Measurements from ENCODE around the gene TENM3. TPM values are rescaled to one million over a fixed set of nuclear protein-coding genes. Genes with fewer than 3 reads are reported as not detected.

Gene TENM3
- total and polyA plus RNA-seq, 12 donors: 0.20 to 6.6 (median 3.5) TPM

- Histone ChIP-seq H3K27ac (no peak overlapping the region), H3K4me3 (no peak overlapping the region), H3K4me1 (peaks cover 0 to 16% (median 5%) of the 10 kb centered on the region in 9 donors), H3K27me3 (peaks cover 0 to 10% (median 0%) of the 10 kb centered on the region in 7 donors), H3K36me3 (no peaks in the 10 kb centered on the region), H3K9me3 (peaks cover 0 to 8% (median 0%) of the 10 kb centered on the region in 11 donors)
- no peak for DNase-seq
- WGBS, 2 donors: 64 to 68% methylated on average over 13 of the region's 13 CpGs
- intact Hi-C loops (cut with DNase I): loop anchor here (1.0 to 10.0 kb wide), 6 partner anchors 327 to 1661 kb away; no protein-coding TSS in a partner anchor
- no peak for TF ChIP-seq CTCF (IDR thresholded peaks at IDR 0.05)
- no peak for ATAC-seq
Measured at GRCh38 chr4:182805750-182806149, 562.5 kb downstream of the TENM3 start.

- peak; percentile 69 to 95 (median 87) for TF ChIP-seq CTCF (IDR thresholded peaks at IDR 0.05)
Measured at GRCh38 chr4:182806259-182807252, 563.4 kb downstream of the TENM3 start.

GRCh38 chr4:182807346-182807745 lies 564.1 kb downstream of the TENM3 start:
- H3K36me3 ChIP-seq: no peaks in the 10 kb centered on the region
- peak overlapping the region in 3 of 10 donors; percentile 41 to 66 (median 57) for H3K27ac ChIP-seq
- peaks cover 0 to 16% (median 5%) of the 10 kb centered on the region in 9 donors for H3K4me1 ChIP-seq
- peaks cover 0 to 21% (median 0%) of the 10 kb centered on the region in 11 donors for H3K9me3 ChIP-seq
- TF ChIP-seq CTCF (IDR thresholded peaks at IDR 0.05): no peak
- H3K4me3 ChIP-seq: peak overlapping the region in 7 of 10 donors; percentile 39 to 71 (median 59)
- DNase-seq (no peak), ATAC-seq (peak in 6 of 8 donors; percentile 16 to 39 (median 34))
- WGBS, 2 donors: 52 to 68% methylated on average over 12 of the region's 12 CpGs
- intact Hi-C loops (cut with DNase I): loop anchor here (2.0 to 10.0 kb wide), 5 partner anchors 329 to 1663 kb away; no protein-coding TSS in a partner anchor
- H3K27me3 ChIP-seq: peaks cover 0 to 10% (median 0%) of the 10 kb centered on the region in 7 donors

More at GRCh38 chr4:182806259-182807252, 563.4 kb downstream of the TENM3 start:
- DNase-seq (peak; percentile 68 to 80), ATAC-seq (peak; percentile 86 to 95 (median 93))
- 4% methylated on average over 63 to 68 of the region's 68 CpGs for WGBS, 2 donors
- H3K36me3 ChIP-seq: no peaks in the 10 kb centered on the region
- peaks cover 0 to 16% (median 5%) of the 10 kb centered on the region in 9 donors for H3K4me1 ChIP-seq
- H3K27me3 ChIP-seq: peaks cover 0 to 10% (median 0%) of the 10 kb centered on the region in 7 donors
- peak overlapping the region in 6 of 10 donors; percentile 32 to 66 (median 55) for H3K27ac ChIP-seq
- peaks cover 0 to 14% (median 0%) of the 10 kb centered on the region in 11 donors for H3K9me3 ChIP-seq
- H3K4me3 ChIP-seq: peak overlapping the region; percentile 22 to 71 (median 56)
- intact Hi-C loops (cut with DNase I): loop anchor here (1.0 to 10.0 kb wide), 6 partner anchors 328 to 1662 kb away; no protein-coding TSS in a partner anchor
